GM21423 (cell line): ENCODE results near the gene CLPSL2.

Source experiments
- ATAC-seq: cut with Tn5 transposase; IDR thresholded peaks from one replicate; pipeline ENCODE4 v1.9.1; 2021; ENCODE audit warnings: mild to moderate bottlenecking, moderate library complexity; ENCODE audit not compliant: unreplicated experiment

The CLPSL2 gene

GRCh38 chr6:35786272-35786671 is 9.9 kb downstream of the CLPSL2 start:
- no peak for ATAC-seq

- ATAC-seq, result no peak
Measured at GRCh38 chr6:35786810-35787209, 10.4 kb downstream of the CLPSL2 start.

- ATAC-seq, result no peak
Measured at GRCh38 chr6:35787266-35788218, 11.1 kb downstream of the CLPSL2 start.

GRCh38 chr6:35788423-35788982 is 12.1 kb downstream of the CLPSL2 start:
- no peak for ATAC-seq

GRCh38 chr6:35790683-35791082 is 14.3 kb downstream of the CLPSL2 start:
- ATAC-seq, result no peak

GRCh38 chr6:35794536-35795452 is 18.4 kb downstream of the CLPSL2 start:
- ATAC-seq, result no peak

- no peak for ATAC-seq
Measured at GRCh38 chr6:35795453-35796071, 19.2 kb downstream of the CLPSL2 start.

GRCh38 chr6:35796236-35796635 is 19.8 kb downstream of the CLPSL2 start:
- ATAC-seq, result no peak

- ATAC-seq, result no peak
Measured at GRCh38 chr6:35797837-35798526, 21.6 kb downstream of the CLPSL2 start.

GRCh38 chr6:35798706-35799105 is 22.3 kb downstream of the CLPSL2 start:
- ATAC-seq, result no peak

GRCh38 chr6:35801148-35801547 is 24.8 kb downstream of the CLPSL2 start:
- ATAC-seq, result no peak

- no peak for ATAC-seq
Measured at GRCh38 chr6:35804996-35805736, 28.8 kb downstream of the CLPSL2 start, which contains the start of gene LHFPL5. LHFPL5 (plus strand) TSS chr6:35805352; CDS start chr6:35805671, 319 bp downstream.

- ATAC-seq, result no peak
Measured at GRCh38 chr6:35808688-35809087, 32.3 kb downstream of the CLPSL2 start.

GRCh38 chr6:35809809-35810208 is 33.4 kb downstream of the CLPSL2 start:
- no peak for ATAC-seq

- no peak for ATAC-seq
Measured at GRCh38 chr6:35810971-35811698, 34.7 kb downstream of the CLPSL2 start.

- no peak for ATAC-seq
Measured at GRCh38 chr6:35811699-35811995, 35.2 kb downstream of the CLPSL2 start.

GRCh38 chr6:35817515-35817914 is 41.1 kb downstream of the CLPSL2 start:
- ATAC-seq, result no peak

GRCh38 chr6:35823601-35824000 is 47.2 kb downstream of the CLPSL2 start:
- no peak for ATAC-seq
